Esophagus muscularis mucosa (tissue), 3 donors: ENCODE results near the gene MATN1.

Source experiments
- POLR2AphosphoS5 ChIP-seq, 2 donors: sonication (generic); formaldehyde crosslinking; IDR thresholded peaks; one replicate each; pipeline ENCODE4 v1.6.1; 2017; ENCODE audit warnings: antibody characterized with exemption in 2 of 2
- TF ChIP-seq, protein P1 (sequence below), 3 experiments: fragments of 200-600 bp in 2 of 3; fragments of 450-650 bp in 1 of 3; sonication (generic) in 2 of 3; IDR thresholded peaks; one replicate each; pipeline ENCODE4 v1.5.1; 2017 to 2019; ENCODE audit warnings: antibody characterized with exemption in 3 of 3, mild to moderate bottlenecking in 2 of 3, moderate library complexity in 1 of 3

- TF ChIP-seq, protein P1, sequence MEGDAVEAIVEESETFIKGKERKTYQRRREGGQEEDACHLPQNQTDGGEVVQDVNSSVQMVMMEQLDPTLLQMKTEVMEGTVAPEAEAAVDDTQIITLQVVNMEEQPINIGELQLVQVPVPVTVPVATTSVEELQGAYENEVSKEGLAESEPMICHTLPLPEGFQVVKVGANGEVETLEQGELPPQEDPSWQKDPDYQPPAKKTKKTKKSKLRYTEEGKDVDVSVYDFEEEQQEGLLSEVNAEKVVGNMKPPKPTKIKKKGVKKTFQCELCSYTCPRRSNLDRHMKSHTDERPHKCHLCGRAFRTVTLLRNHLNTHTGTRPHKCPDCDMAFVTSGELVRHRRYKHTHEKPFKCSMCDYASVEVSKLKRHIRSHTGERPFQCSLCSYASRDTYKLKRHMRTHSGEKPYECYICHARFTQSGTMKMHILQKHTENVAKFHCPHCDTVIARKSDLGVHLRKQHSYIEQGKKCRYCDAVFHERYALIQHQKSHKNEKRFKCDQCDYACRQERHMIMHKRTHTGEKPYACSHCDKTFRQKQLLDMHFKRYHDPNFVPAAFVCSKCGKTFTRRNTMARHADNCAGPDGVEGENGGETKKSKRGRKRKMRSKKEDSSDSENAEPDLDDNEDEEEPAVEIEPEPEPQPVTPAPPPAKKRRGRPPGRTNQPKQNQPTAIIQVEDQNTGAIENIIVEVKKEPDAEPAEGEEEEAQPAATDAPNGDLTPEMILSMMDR (IDR thresholded peaks at IDR 0.05) = no peak
- no peak for TF ChIP-seq POLR2AphosphoS5 (IDR thresholded peaks at IDR 0.05)
Observed at GRCh38 chr1:30728832-30729638, 5.7 kb upstream of the MATN1 start.
